CD4-positive, alpha-beta T cell (primary cell): ENCODE results near the gene CCDC146. TPM values are rescaled to one million over a fixed set of nuclear protein-coding genes. Genes with fewer than 3 reads are reported as not detected.
"Not testable (repeated sequence)": the region's sequence is repeated elsewhere in the genome, so short reads cannot be mapped to it uniquely, and the experiment has no call there.

ENCODE experiments used
- ATAC-seq: fragments of 200-7000 bp; cut with Tn5 transposase; one replicate; pipeline ENCODE4 v1.10.0; 2022; ENCODE audit warnings: mild to moderate bottlenecking; ENCODE audit not compliant: poor library complexity
- CTCF ChIA-PET: fragments of 350-600 bp; sonication (Branson Sonifier 250); formaldehyde crosslinking; loops from one replicate; lab custom pipeline; 2021; ENCODE audit warnings: antibody characterized with exemption, inconsistent platforms; lab: Charles Lee
- POLR2A ChIA-PET: fragments of 350-600 bp; sonication (Branson Sonifier 250); formaldehyde crosslinking; loops from one replicate; lab custom pipeline; 2021; ENCODE audit warnings: antibody characterized with exemption, inconsistent platforms; lab: Charles Lee
- DNase-seq, 14 experiments: peaks; one replicate each; pipeline ENCODE4 v3.0.0-alpha.2; 2013 to 2020; ENCODE audit warnings: mixed read lengths in 2 of 14
- H3K27ac ChIP-seq, 2 donors: one replicate each; pipeline versions ENCODE4 v1.5.1 to v1.7.0; 2013; ENCODE audit warnings: low read length in 2 of 2, low read depth in 1 of 2, mild to moderate bottlenecking in 1 of 2
- H3K27me3 ChIP-seq, 2 experiments: 1 replicate in 1 of 2; 2 replicates in 1 of 2; pipeline versions ENCODE4 v1.6.1 to v1.7.0; 2013; ENCODE audit warnings: low read length in 2 of 2, control low read depth in 1 of 2, mild to moderate bottlenecking in 1 of 2, moderate library complexity in 1 of 2; ENCODE audit not compliant: insufficient read depth in 2 of 2, control insufficient read depth in 1 of 2
- H3K36me3 ChIP-seq: one replicate; pipeline ENCODE4 v1.6.1; 2013; ENCODE audit warnings: low read length, control low read depth; ENCODE audit not compliant: insufficient read depth
- H3K4me1 ChIP-seq: one replicate; pipeline ENCODE4 v1.6.1; 2013; ENCODE audit warnings: low read length, control low read depth; ENCODE audit not compliant: insufficient read depth
- H3K4me3 ChIP-seq: one replicate; pipeline ENCODE4 v1.5.1; 2013; ENCODE audit warnings: mild to moderate bottlenecking, low read length, moderate library complexity
- H3K9me3 ChIP-seq, 2 experiments: 1 replicate in 1 of 2; 2 replicates in 1 of 2; pipeline versions ENCODE4 v1.6.1 to v1.7.0; 2013; ENCODE audit warnings: low read length in 2 of 2, mild to moderate bottlenecking in 2 of 2, control low read depth in 1 of 2, moderate library complexity in 1 of 2; ENCODE audit not compliant: control insufficient read depth in 1 of 2, insufficient read depth in 1 of 2
- H3K27ac Mint-ChIP-seq: one replicate; pipeline ENCODE4 v1.8.0; 2020; ENCODE audit warnings: mixed read lengths
- H3K27me3 Mint-ChIP-seq: one replicate; pipeline ENCODE4 v1.8.0; 2021; ENCODE audit warnings: mixed read lengths
- H3K36me3 Mint-ChIP-seq: one replicate; pipeline ENCODE4 v1.8.0; 2021; ENCODE audit warnings: low read depth, mixed read lengths
- H3K4me1 Mint-ChIP-seq: one replicate; pipeline ENCODE4 v1.8.0; 2021; ENCODE audit warnings: low read depth, mixed read lengths
- H3K4me3 Mint-ChIP-seq: one replicate; pipeline ENCODE4 v1.8.0; 2020; ENCODE audit warnings: mild to moderate bottlenecking, mixed read lengths
- H3K9me3 Mint-ChIP-seq: one replicate; pipeline ENCODE4 v1.8.0; 2020; ENCODE audit warnings: mixed read lengths
- intact Hi-C, 2 experiments: fragments of 100-400 bp; cut with DNase I in 1 of 2; cut with micrococcal nuclease in 1 of 2; formaldehyde crosslinking; loops; one replicate each; pipeline versions ENCODE4 v1.15.1 to v1.9.0; 2023 to 2025; cut with DNase I, micrococcal nuclease
- total RNA-seq, 174 experiments: library from RNA in 2 of 174; stranded (reverse) in 2 of 174; gene quantifications; one replicate each; pipeline ENCODE4 v1.2.3 and lab custom pipeline; 2021 to 2026

The CCDC146 gene
- total RNA-seq, 2 experiments from 2014 or later = 10.3 to 10.5 TPM

DNA sequence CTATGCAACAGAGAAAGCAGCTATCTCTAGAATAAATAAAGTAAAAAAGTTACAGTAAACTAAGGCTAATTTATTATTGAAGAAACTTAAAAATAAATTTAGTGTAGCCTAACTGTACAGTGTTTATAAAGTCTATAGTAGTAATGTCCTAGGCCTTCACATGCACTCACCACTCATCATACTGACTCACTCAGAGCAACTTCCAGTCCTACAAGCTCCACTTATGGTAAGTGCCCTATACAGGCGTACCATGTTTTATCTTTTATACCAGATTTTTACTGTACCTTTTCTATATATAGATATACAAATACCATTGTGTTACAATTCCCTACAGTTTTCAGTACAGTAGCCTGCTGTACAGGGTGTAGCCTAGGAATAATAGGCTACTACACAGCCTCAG lies 40.2 kb upstream of the CCDC146 start:
- H3K4me3 Mint-ChIP-seq, H3K36me3 ChIP-seq, ATAC-seq, POLR2A ChIA-PET, H3K4me3 ChIP-seq, H3K9me3 ChIP-seq, H3K9me3 Mint-ChIP-seq, H3K4me1 ChIP-seq, H3K27ac Mint-ChIP-seq, H3K27me3 ChIP-seq, H3K27ac ChIP-seq, DNase-seq, intact Hi-C loops, H3K27me3 Mint-ChIP-seq, CTCF ChIA-PET, H3K4me1 Mint-ChIP-seq: not testable (repeated sequence)
- peaks cover 13% of the 10 kb centered on the region for H3K36me3 Mint-ChIP-seq

DNA sequence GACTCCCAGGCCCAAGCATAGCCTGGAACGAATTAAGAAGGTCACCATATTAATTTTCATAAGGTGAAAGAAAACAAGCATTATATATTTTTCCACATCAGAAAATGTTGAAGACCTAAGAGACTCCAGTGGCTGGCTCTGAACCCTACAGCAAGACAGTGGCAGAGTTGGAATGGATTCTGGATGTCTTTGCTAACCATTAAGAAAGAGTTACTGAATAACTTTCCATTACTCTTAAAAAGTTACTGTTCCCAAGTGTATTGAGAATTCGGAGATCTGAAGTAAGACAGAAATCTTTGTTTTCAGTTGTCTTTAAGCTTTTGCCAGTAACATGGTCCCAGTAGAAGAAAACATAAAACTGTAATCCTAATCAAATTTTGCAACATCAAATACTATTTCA lies 30.1 kb upstream of the CCDC146 start:
- CTCF ChIA-PET, H3K27ac Mint-ChIP-seq, intact Hi-C loops: not testable (repeated sequence)

DNA sequence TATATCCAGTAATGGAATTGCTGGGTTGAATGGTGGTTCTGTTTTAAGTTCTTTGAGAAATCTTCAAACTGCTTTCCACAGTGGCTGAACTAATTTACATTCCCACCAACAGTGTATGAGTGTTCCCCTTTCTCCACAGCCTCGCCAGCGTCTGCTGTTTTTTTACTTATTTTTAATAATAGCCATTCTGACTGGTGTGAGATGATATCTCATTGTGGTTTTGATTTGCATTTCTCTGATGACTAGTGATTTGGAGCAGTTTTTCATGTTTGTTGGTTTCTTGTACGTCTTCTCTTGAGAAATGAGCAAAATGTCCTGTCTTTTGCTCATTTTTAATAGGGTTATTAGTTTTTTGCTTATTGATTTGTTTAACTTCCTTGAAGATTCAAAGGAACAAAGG lies 21.9 kb upstream of the CCDC146 start:
- H3K27ac Mint-ChIP-seq, POLR2A ChIA-PET, CTCF ChIA-PET, DNase-seq, H3K4me3 ChIP-seq, H3K36me3 ChIP-seq, H3K36me3 Mint-ChIP-seq, ATAC-seq, H3K4me1 Mint-ChIP-seq, H3K27me3 ChIP-seq, H3K27me3 Mint-ChIP-seq, H3K9me3 ChIP-seq, H3K9me3 Mint-ChIP-seq, H3K27ac ChIP-seq, H3K4me3 Mint-ChIP-seq, intact Hi-C loops, H3K4me1 ChIP-seq: not testable (repeated sequence)

More for the DNA sequence above, 30.1 kb upstream of the CCDC146 start:
- H3K27me3 ChIP-seq, DNase-seq, H3K27ac ChIP-seq, H3K27me3 Mint-ChIP-seq, H3K4me3 Mint-ChIP-seq, H3K4me1 Mint-ChIP-seq, H3K36me3 ChIP-seq, H3K9me3 Mint-ChIP-seq, H3K9me3 ChIP-seq, H3K4me3 ChIP-seq, ATAC-seq, POLR2A ChIA-PET, H3K4me1 ChIP-seq: not testable (repeated sequence)
- H3K36me3 Mint-ChIP-seq = peaks cover 23% of the 10 kb centered on the region

- H3K4me1 ChIP-seq, H3K27ac Mint-ChIP-seq, POLR2A ChIA-PET, ATAC-seq, DNase-seq, H3K27me3 ChIP-seq, intact Hi-C loops, H3K36me3 ChIP-seq, H3K9me3 ChIP-seq, H3K27ac ChIP-seq, H3K9me3 Mint-ChIP-seq, CTCF ChIA-PET, H3K36me3 Mint-ChIP-seq, H3K4me3 ChIP-seq, H3K4me3 Mint-ChIP-seq, H3K4me1 Mint-ChIP-seq, H3K27me3 Mint-ChIP-seq: not testable (repeated sequence)
Observed at GRCh38 chr7:77101187-77101586, 21.2 kb upstream of the CCDC146 start.

GRCh38 chr7:77102671-77103070 lies 19.7 kb upstream of the CCDC146 start:
- H3K27ac Mint-ChIP-seq, DNase-seq, H3K27ac ChIP-seq, POLR2A ChIA-PET, ATAC-seq, H3K36me3 Mint-ChIP-seq, H3K4me3 ChIP-seq, CTCF ChIA-PET, H3K9me3 ChIP-seq, H3K4me1 ChIP-seq, H3K27me3 Mint-ChIP-seq, intact Hi-C loops, H3K36me3 ChIP-seq, H3K4me1 Mint-ChIP-seq, H3K27me3 ChIP-seq, H3K9me3 Mint-ChIP-seq, H3K4me3 Mint-ChIP-seq: not testable (repeated sequence)

GRCh38 chr7:77105904-77106303 lies 16.5 kb upstream of the CCDC146 start:
- H3K27ac ChIP-seq, H3K9me3 ChIP-seq, H3K4me3 Mint-ChIP-seq, POLR2A ChIA-PET, H3K36me3 Mint-ChIP-seq, DNase-seq, intact Hi-C loops, H3K27me3 ChIP-seq, CTCF ChIA-PET, H3K4me1 ChIP-seq, ATAC-seq, H3K27me3 Mint-ChIP-seq, H3K27ac Mint-ChIP-seq, H3K9me3 Mint-ChIP-seq, H3K4me1 Mint-ChIP-seq, H3K36me3 ChIP-seq, H3K4me3 ChIP-seq: not testable (repeated sequence)

GRCh38 chr7:77107659-77108058 lies 14.8 kb upstream of the CCDC146 start:
- H3K27ac Mint-ChIP-seq, CTCF ChIA-PET, ATAC-seq, POLR2A ChIA-PET, H3K27me3 Mint-ChIP-seq, H3K27ac ChIP-seq, H3K4me1 ChIP-seq, H3K4me3 ChIP-seq, H3K9me3 Mint-ChIP-seq, H3K4me1 Mint-ChIP-seq, DNase-seq, H3K36me3 Mint-ChIP-seq, H3K27me3 ChIP-seq, H3K4me3 Mint-ChIP-seq, H3K36me3 ChIP-seq, intact Hi-C loops, H3K9me3 ChIP-seq: not testable (repeated sequence)
